GM23248 (cell line): ENCODE measurements around the gene WASF2. TPM values are rescaled to one million over a fixed set of nuclear protein-coding genes. Genes with fewer than 3 reads are reported as not detected.

Source experiments
- DNase-seq: peaks from one replicate; pipeline ENCODE4 v3.0.0-alpha.2; 2015
- H2AFZ ChIP-seq: fragments of 200-600 bp; sonication (generic); 2 replicates; pipeline ENCODE4 v1.6.1; 2016; ENCODE audit warnings: antibody characterized with exemption
- H3F3A ChIP-seq: fragments of 200-600 bp; sonication (generic); 2 replicates; pipeline ENCODE4 v1.6.1; 2016; ENCODE audit warnings: mild to moderate bottlenecking, antibody characterized with exemption, mixed run types; ENCODE audit not compliant: insufficient read depth
- H3K27ac ChIP-seq: fragments of 200-600 bp; sonication (generic); 2 replicates; pipeline ENCODE4 v1.5.1; 2016; ENCODE audit warnings: mild to moderate bottlenecking
- H3K27me3 ChIP-seq: fragments of 200-600 bp; sonication (generic); replicated peaks from 2 replicates; pipeline ENCODE4 v1.6.1; 2016; ENCODE audit warnings: mild to moderate bottlenecking; ENCODE audit not compliant: insufficient read depth
- H3K36me3 ChIP-seq: fragments of 200-600 bp; sonication (generic); 2 replicates; pipeline ENCODE4 v1.6.1; 2016; ENCODE audit warnings: low read depth, mild to moderate bottlenecking
- H3K4me1 ChIP-seq: fragments of 200-600 bp; sonication (generic); 2 replicates; pipeline ENCODE4 v1.6.1; 2016; ENCODE audit warnings: mild to moderate bottlenecking; ENCODE audit not compliant: insufficient read depth
- H3K4me2 ChIP-seq: fragments of 200-600 bp; sonication (generic); one replicate; pipeline ENCODE4 v1.6.1; 2016; ENCODE audit warnings: mild to moderate bottlenecking; ENCODE audit not compliant: unreplicated experiment
- H3K4me3 ChIP-seq: fragments of 200-600 bp; sonication (generic); 2 replicates; pipeline ENCODE4 v1.5.1; 2016; ENCODE audit warnings: mild to moderate bottlenecking
- H3K79me2 ChIP-seq: fragments of 200-600 bp; sonication (generic); 2 replicates; pipeline ENCODE4 v1.6.1; 2016; ENCODE audit warnings: mild to moderate bottlenecking; ENCODE audit not compliant: insufficient read depth
- H3K9ac ChIP-seq: fragments of 200-600 bp; sonication (generic); 2 replicates; pipeline ENCODE4 v1.6.1; 2016; ENCODE audit warnings: mild to moderate bottlenecking
- H3K9me2 ChIP-seq: fragments of 200-600 bp; sonication (generic); 2 replicates; pipeline ENCODE4 v1.6.1; 2016; ENCODE audit warnings: mixed run types, mild to moderate bottlenecking, moderate library complexity; ENCODE audit not compliant: insufficient read depth
- H3K9me3 ChIP-seq: fragments of 200-600 bp; sonication (generic); one replicate; pipeline ENCODE4 v1.6.1; 2017; ENCODE audit warnings: low read depth
- H4K20me1 ChIP-seq: fragments of 200-600 bp; sonication (generic); 2 replicates; pipeline ENCODE4 v1.6.0; 2016; ENCODE audit not compliant: insufficient read depth
- EZH2 ChIP-seq: fragments of 200-600 bp; sonication (generic); IDR thresholded peaks from 2 replicates; pipeline ENCODE4 v1.6.1; 2018; ENCODE audit warnings: antibody characterized with exemption, mild to moderate bottlenecking; ENCODE audit not compliant: insufficient read depth, poor library complexity, severe bottlenecking
- EZH2phosphoT487 ChIP-seq: fragments of 200-600 bp; sonication (generic); IDR thresholded peaks from 2 replicates; pipeline ENCODE4 v1.6.1; 2018; ENCODE audit warnings: antibody characterized with exemption, moderate library complexity, mild to moderate bottlenecking, low read depth; ENCODE audit not compliant: insufficient read depth
- WGBS, 2 experiments: methylation state at CpG; one replicate each; pipeline ENCODE4 v1.1.6; 2015 to 2017; ENCODE audit warnings: low lambda C conversion rate in 2 of 2, low coverage in 1 of 2; ENCODE audit errors: missing lambda C conversion rate in 2 of 2; 5-methylcytosine and 5-hydroxymethylcytosine counted together
- in situ Hi-C: fragments of 300-500 bp; cut with MboI; formaldehyde crosslinking; loops from 2 replicates; pipeline ENCODE4 v1.15.0; 2020
- polyA plus RNA-seq: library from polyadenylated mRNA; unstranded; fragments of >200 nt; fragmentation: Nextera tagmentation; extraction: Ambion mirVana; gene quantifications from 2 replicates; pipeline ENCODE4 v1.2.1, GENCODE V29; 2016
- total RNA-seq: library from RNA; depleted of rRNA; stranded (reverse); fragments of >200 nt; shearing (Covaris generic); gene quantifications from 2 replicates; pipeline ENCODE4 v1.2.3, GENCODE V29; 2014

The WASF2 gene
- total and polyA plus RNA-seq, 2 experiments from 2014 or later, result 19.3 to 118 TPM

GRCh38 chr1:27430903-27431600, 58.9 kb downstream of the WASF2 start:
- no peak overlapping the region for H2AFZ ChIP-seq
- H3K79me2 ChIP-seq, result peaks cover 99% of the 10 kb centered on the region
- H3K4me1 ChIP-seq, result peaks cover 40% of the 10 kb centered on the region
- DNase-seq, result peak; percentile 46
- no peak overlapping the region for H3K4me3 ChIP-seq
- 0 out of 2 replicates have a peak, but pooled peaks cover 7% of the 10 kb centered on the region for H3K36me3 ChIP-seq
- in situ Hi-C loops, result no loop called here
- 0 out of 2 replicates have a peak, but pooled peaks cover 4% of the 10 kb centered on the region for H4K20me1 ChIP-seq
- H3K9ac ChIP-seq, result no peak overlapping the region
- peaks cover 5% of the 10 kb centered on the region; the same call in 1 of the 2 replicates for H3F3A ChIP-seq
- H3K4me2 ChIP-seq, result peak overlapping the region; percentile 22
- WGBS, 2 experiments, result 26 to 40% methylated on average over 1 of the region's 1 CpG
- no peaks in the 10 kb centered on the region for H3K9me2 ChIP-seq
- TF ChIP-seq EZH2 (no peak), EZH2phosphoT487 (no peak)
- no peak overlapping the region for H3K27ac ChIP-seq
- no peaks in the 10 kb centered on the region for H3K9me3 ChIP-seq
- no peaks in the 10 kb centered on the region for H3K27me3 ChIP-seq

- no peak overlapping the region for H3K27ac ChIP-seq
- TF ChIP-seq EZH2, result no peak
- no peak for TF ChIP-seq EZH2phosphoT487
- H4K20me1 ChIP-seq, result no peaks in the 10 kb centered on the region
- peaks cover 36% of the 10 kb centered on the region for H3K4me1 ChIP-seq
- H3K9me2 ChIP-seq, result no peaks in the 10 kb centered on the region
- no peak overlapping the region for H3K4me3 ChIP-seq
- H3K4me2 ChIP-seq, result peak overlapping the region; percentile 28
- no peaks in the 10 kb centered on the region for H3K27me3 ChIP-seq
- H2AFZ ChIP-seq, result no peak overlapping the region
- H3K9ac ChIP-seq, result no peak overlapping the region
- in situ Hi-C loops, result no loop called here
- H3K36me3 ChIP-seq, result peaks cover 7% of the 10 kb centered on the region; the same call in 1 of the 2 replicates
- H3F3A ChIP-seq, result no peaks in the 10 kb centered on the region
- H3K79me2 ChIP-seq, result peaks cover 99% of the 10 kb centered on the region
- H3K9me3 ChIP-seq, result no peaks in the 10 kb centered on the region
- 23% methylated on average over 2 of the region's 2 CpGs for WGBS, 2 experiments
- DNase-seq, result no peak
Observed at GRCh38 chr1:27429029-27429425, 60.9 kb downstream of the WASF2 start.

- H3K4me2 ChIP-seq, result peak overlapping the region; percentile 28
- peaks cover 36% of the 10 kb centered on the region for H3K4me1 ChIP-seq
- H3K9me3 ChIP-seq, result no peaks in the 10 kb centered on the region
- in situ Hi-C loops, result no loop called here
- H3F3A ChIP-seq, result no peaks in the 10 kb centered on the region
- no peak overlapping the region for H2AFZ ChIP-seq
- DNase-seq, result no peak
- H3K36me3 ChIP-seq, result peaks cover 7% of the 10 kb centered on the region; the same call in 1 of the 2 replicates
- peak overlapping the region; percentile 30; the same call in 1 of the 2 replicates for H3K27ac ChIP-seq
- H3K4me3 ChIP-seq, result no peak overlapping the region
- H3K9me2 ChIP-seq, result no peaks in the 10 kb centered on the region
- no peak for TF ChIP-seq EZH2
- no peak for TF ChIP-seq EZH2phosphoT487
- WGBS, 2 experiments, result 27 to 32% methylated on average over 17 of the region's 17 CpGs
- no peaks in the 10 kb centered on the region for H3K27me3 ChIP-seq
- H3K9ac ChIP-seq, result peak overlapping the region; percentile 45; the same call in 1 of the 2 replicates
- H4K20me1 ChIP-seq, result no peaks in the 10 kb centered on the region
- H3K79me2 ChIP-seq, result peaks cover 99% of the 10 kb centered on the region
Observed at GRCh38 chr1:27428316-27429028, 61.5 kb downstream of the WASF2 start.

GRCh38 chr1:27427816-27428315, 62.1 kb downstream of the WASF2 start:
- H3K4me3 ChIP-seq, result no peak overlapping the region
- no peaks in the 10 kb centered on the region for H3F3A ChIP-seq
- WGBS, 2 experiments, result 51 to 65% methylated on average over 2 of the region's 2 CpGs
- no peak for DNase-seq
- H3K4me2 ChIP-seq, result no peak overlapping the region
- H3K9ac ChIP-seq, result peak overlapping the region; percentile 45; the same call in 1 of the 2 replicates
- no peak overlapping the region for H2AFZ ChIP-seq
- TF ChIP-seq EZH2, result no peak
- TF ChIP-seq EZH2phosphoT487, result no peak
- H3K27ac ChIP-seq, result peak overlapping the region; percentile 30; the same call in 1 of the 2 replicates
- H3K79me2 ChIP-seq, result peaks cover 99% of the 10 kb centered on the region
- peaks cover 36% of the 10 kb centered on the region for H3K4me1 ChIP-seq
- peaks cover 7% of the 10 kb centered on the region; the same call in 1 of the 2 replicates for H3K36me3 ChIP-seq
- H3K9me3 ChIP-seq, result no peaks in the 10 kb centered on the region
- in situ Hi-C loops, result no loop called here
- no peaks in the 10 kb centered on the region for H4K20me1 ChIP-seq
- no peaks in the 10 kb centered on the region for H3K27me3 ChIP-seq
- no peaks in the 10 kb centered on the region for H3K9me2 ChIP-seq
